Measurements from ENCODE around the gene SUFU. TPM values are rescaled to one million over a fixed set of nuclear protein-coding genes. Genes with fewer than 3 reads are reported as not detected.
A peak's percentile ranks its signal among the peaks of the same experiment; 100 is the strongest.

The SUFU gene
- total RNA-seq, 1 donor from 2014 or later: 0.79 TPM

- no peak for TF ChIP-seq CTCF (IDR thresholded peaks at IDR 0.05; ENCODE audit: insufficient read depth, low read length, severe bottlenecking)
- no peaks in the 10 kb centered on the region for H3K27me3 ChIP-seq (ENCODE audit: control insufficient read depth, insufficient read depth, low read length)
- FAIRE-seq (no peak), DNase-seq (ENCODE audit: low read depth) (peak; percentile 95)
- peak overlapping the region; percentile 91 for H3K4me3 ChIP-seq (ENCODE audit: low read depth, low read length)
- peaks cover 1% of the 10 kb centered on the region for H3K36me3 ChIP-seq (ENCODE audit: control insufficient read depth, insufficient read depth, low read length)
Measured at GRCh38 chr10:102645741-102646609, 142.2 kb downstream of the SUFU start.

- Histone ChIP-seq H3K4me3 (ENCODE audit: low read depth, low read length) (peak overlapping the region; percentile 91), H3K27me3 (ENCODE audit: control insufficient read depth, insufficient read depth, low read length) (no peaks in the 10 kb centered on the region), H3K36me3 (ENCODE audit: control insufficient read depth, insufficient read depth, low read length) (peaks cover 4% of the 10 kb centered on the region)
- peak; percentile 36 for FAIRE-seq
- no peak for DNase-seq (ENCODE audit: low read depth)
- no peak for TF ChIP-seq CTCF (IDR thresholded peaks at IDR 0.05; ENCODE audit: insufficient read depth, low read length, severe bottlenecking)
Measured at GRCh38 chr10:102646610-102647442, 143.1 kb downstream of the SUFU start.

- H3K36me3 ChIP-seq (ENCODE audit: control insufficient read depth, insufficient read depth, low read length): peaks cover 4% of the 10 kb centered on the region
- no peak for FAIRE-seq
- H3K4me3 ChIP-seq (ENCODE audit: low read depth, low read length): peak overlapping the region; percentile 91
- H3K27me3 ChIP-seq (ENCODE audit: control insufficient read depth, insufficient read depth, low read length): no peaks in the 10 kb centered on the region
- no peak for TF ChIP-seq CTCF (IDR thresholded peaks at IDR 0.05; ENCODE audit: insufficient read depth, low read length, severe bottlenecking)
- DNase-seq (ENCODE audit: low read depth): no peak
Measured at GRCh38 chr10:102647443-102648268, 143.9 kb downstream of the SUFU start.

- H3K27me3 ChIP-seq (ENCODE audit: control insufficient read depth, insufficient read depth, low read length): no peaks in the 10 kb centered on the region
- no peak for DNase-seq (ENCODE audit: low read depth)
- H3K4me3 ChIP-seq (ENCODE audit: low read depth, low read length): no peak overlapping the region
- no peak for FAIRE-seq
- H3K36me3 ChIP-seq (ENCODE audit: control insufficient read depth, insufficient read depth, low read length): peaks cover 7% of the 10 kb centered on the region
- no peak for TF ChIP-seq CTCF (IDR thresholded peaks at IDR 0.05; ENCODE audit: insufficient read depth, low read length, severe bottlenecking)
Measured at GRCh38 chr10:102648269-102648888, 144.6 kb downstream of the SUFU start.

Data from bronchial epithelial cell (primary cell).